HL-60 (cell line): ENCODE results near the gene HMX3.

Source experiments
- GABPA ChIP-seq: IDR thresholded peaks from 2 replicates; pipeline ENCODE4 v1.6.1; 2012; ENCODE audit warnings: low read depth
- POLR2AphosphoS5 ChIP-seq: IDR thresholded peaks from 2 replicates; pipeline ENCODE4 v1.6.1; 2012; ENCODE audit warnings: low read depth
- SPI1 ChIP-seq: IDR thresholded peaks from 2 replicates; pipeline ENCODE4 v1.6.1; 2012; ENCODE audit warnings: low read depth, mild to moderate bottlenecking, borderline replicate concordance
- TF ChIP-seq, protein P1 (sequence below): IDR thresholded peaks from 2 replicates; pipeline ENCODE4 v1.6.1; 2012; ENCODE audit warnings: low read depth; ENCODE audit not compliant: insufficient replicate concordance
- TF ChIP-seq, protein P2 (sequence below): IDR thresholded peaks from one replicate; pipeline ENCODE4 v1.5.1; 2011; ENCODE audit warnings: low read length, control low read depth, inconsistent platforms; ENCODE audit not compliant: insufficient read depth

DNA sequence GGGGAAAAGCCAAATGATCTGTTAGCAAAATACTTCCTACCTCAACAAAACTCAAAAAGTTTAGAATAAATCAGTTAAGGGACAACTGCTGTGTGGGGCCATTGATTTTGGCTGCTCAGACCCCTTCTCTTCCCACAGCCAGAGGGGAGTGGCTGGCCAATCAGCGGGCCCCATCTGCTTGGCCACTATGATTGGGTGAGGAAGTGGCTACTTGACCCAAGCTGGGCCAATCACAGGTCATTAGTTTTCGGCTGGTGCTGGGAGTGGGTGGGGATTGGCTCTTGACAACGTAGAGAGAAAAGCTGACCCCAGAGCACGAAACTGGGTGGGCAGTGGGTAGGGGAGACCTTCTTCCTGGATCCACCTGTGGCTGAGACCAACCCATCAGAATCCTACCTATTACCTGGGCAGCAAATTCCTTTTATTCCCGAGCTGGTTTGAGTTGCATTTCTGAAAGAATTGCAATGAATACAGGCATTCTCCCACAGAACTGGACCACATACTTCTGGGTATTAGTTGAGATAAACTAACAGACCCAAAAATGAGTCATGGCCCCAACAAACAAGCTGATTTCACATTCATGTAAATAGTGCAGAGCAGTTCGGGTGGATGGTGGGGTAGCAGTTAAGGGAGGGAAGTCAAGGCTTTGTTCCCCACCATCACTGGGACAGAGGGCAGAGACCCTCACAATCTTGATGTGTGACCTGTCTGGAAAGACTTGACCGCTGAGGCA lies 35.6 kb upstream of the HMX3 start:
- TF ChIP-seq POLR2AphosphoS5: no peak
- TF ChIP-seq, protein P1, sequence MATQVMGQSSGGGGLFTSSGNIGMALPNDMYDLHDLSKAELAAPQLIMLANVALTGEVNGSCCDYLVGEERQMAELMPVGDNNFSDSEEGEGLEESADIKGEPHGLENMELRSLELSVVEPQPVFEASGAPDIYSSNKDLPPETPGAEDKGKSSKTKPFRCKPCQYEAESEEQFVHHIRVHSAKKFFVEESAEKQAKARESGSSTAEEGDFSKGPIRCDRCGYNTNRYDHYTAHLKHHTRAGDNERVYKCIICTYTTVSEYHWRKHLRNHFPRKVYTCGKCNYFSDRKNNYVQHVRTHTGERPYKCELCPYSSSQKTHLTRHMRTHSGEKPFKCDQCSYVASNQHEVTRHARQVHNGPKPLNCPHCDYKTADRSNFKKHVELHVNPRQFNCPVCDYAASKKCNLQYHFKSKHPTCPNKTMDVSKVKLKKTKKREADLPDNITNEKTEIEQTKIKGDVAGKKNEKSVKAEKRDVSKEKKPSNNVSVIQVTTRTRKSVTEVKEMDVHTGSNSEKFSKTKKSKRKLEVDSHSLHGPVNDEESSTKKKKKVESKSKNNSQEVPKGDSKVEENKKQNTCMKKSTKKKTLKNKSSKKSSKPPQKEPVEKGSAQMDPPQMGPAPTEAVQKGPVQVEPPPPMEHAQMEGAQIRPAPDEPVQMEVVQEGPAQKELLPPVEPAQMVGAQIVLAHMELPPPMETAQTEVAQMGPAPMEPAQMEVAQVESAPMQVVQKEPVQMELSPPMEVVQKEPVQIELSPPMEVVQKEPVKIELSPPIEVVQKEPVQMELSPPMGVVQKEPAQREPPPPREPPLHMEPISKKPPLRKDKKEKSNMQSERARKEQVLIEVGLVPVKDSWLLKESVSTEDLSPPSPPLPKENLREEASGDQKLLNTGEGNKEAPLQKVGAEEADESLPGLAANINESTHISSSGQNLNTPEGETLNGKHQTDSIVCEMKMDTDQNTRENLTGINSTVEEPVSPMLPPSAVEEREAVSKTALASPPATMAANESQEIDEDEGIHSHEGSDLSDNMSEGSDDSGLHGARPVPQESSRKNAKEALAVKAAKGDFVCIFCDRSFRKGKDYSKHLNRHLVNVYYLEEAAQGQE: no peak
- TF ChIP-seq GABPA: no peak
- TF ChIP-seq, protein P2, sequence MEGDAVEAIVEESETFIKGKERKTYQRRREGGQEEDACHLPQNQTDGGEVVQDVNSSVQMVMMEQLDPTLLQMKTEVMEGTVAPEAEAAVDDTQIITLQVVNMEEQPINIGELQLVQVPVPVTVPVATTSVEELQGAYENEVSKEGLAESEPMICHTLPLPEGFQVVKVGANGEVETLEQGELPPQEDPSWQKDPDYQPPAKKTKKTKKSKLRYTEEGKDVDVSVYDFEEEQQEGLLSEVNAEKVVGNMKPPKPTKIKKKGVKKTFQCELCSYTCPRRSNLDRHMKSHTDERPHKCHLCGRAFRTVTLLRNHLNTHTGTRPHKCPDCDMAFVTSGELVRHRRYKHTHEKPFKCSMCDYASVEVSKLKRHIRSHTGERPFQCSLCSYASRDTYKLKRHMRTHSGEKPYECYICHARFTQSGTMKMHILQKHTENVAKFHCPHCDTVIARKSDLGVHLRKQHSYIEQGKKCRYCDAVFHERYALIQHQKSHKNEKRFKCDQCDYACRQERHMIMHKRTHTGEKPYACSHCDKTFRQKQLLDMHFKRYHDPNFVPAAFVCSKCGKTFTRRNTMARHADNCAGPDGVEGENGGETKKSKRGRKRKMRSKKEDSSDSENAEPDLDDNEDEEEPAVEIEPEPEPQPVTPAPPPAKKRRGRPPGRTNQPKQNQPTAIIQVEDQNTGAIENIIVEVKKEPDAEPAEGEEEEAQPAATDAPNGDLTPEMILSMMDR: no peak
- no peak for TF ChIP-seq SPI1
